Neural cell (in vitro differentiated cells): ENCODE measurements around the gene KLF16.

ENCODE experiments used
- CTCF ChIP-seq: fragments of 450-650 bp; IDR thresholded peaks from 2 replicates; pipeline ENCODE4 v1.5.1; 2014; ENCODE audit warnings: antibody characterized with exemption, mild to moderate bottlenecking, moderate library complexity; ENCODE audit not compliant: poor library complexity, severe bottlenecking
- EZH2 ChIP-seq: fragments of 200-600, 300-800 bp; shearing (Covaris generic), sonication (generic); IDR thresholded peaks from 2 replicates; pipeline ENCODE4 v1.6.1; 2014; ENCODE audit warnings: antibody characterized with exemption, low read length, borderline replicate concordance, mild to moderate bottlenecking; ENCODE audit not compliant: insufficient read depth, poor library complexity, severe bottlenecking
- POLR2AphosphoS5 ChIP-seq: IDR thresholded peaks from 2 replicates; pipeline ENCODE4 v1.6.1; 2012
- RAD21 ChIP-seq: fragments of 450-650 bp; conservative IDR thresholded peaks from 2 replicates; pipeline ENCODE4 v1.6.1; 2014; ENCODE audit warnings: antibody characterized with exemption, mild to moderate bottlenecking, moderate library complexity
- REST ChIP-seq: IDR thresholded peaks from 2 replicates; pipeline ENCODE4 v1.6.1; 2012; ENCODE audit warnings: borderline replicate concordance
- TAF1 ChIP-seq: IDR thresholded peaks from 2 replicates; pipeline ENCODE4 v1.6.1; 2012; ENCODE audit warnings: low read depth

- TF ChIP-seq CTCF, result no peak
- no peak for TF ChIP-seq RAD21
- TF ChIP-seq EZH2, result no peak
- no peak for TF ChIP-seq POLR2AphosphoS5
- TF ChIP-seq REST, result no peak
- TF ChIP-seq TAF1, result no peak
Measured at GRCh38 chr19:1852581-1853128, 10.7 kb downstream of the KLF16 start.
